Non-pigmented ciliary epithelial cell (primary cell): Measurements from ENCODE around the gene NRXN3.

Experiments
- DNase-seq: peaks from one replicate; pipeline ENCODE4 v3.0.0-alpha.2; 2010; ENCODE audit warnings: low read depth

Gene NRXN3

DNA sequence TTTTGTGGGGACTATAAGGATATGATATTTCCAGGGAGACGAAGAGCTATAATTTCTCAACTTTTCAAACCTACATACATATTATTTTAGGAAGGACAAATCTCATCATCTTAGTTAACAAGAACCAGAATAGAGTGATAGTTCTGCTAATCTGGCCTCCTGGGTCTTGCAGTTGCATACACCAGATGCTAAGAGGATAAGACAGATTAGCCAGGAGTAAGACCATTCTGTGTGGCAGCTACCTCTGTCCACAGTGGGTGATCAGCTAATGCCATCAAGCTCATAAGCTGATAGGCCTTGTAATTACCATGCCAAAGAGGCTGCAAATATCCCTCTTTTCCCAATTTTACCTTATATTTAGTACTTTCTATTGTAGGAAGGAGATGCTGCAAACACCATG is 776.8 kb downstream of the NRXN3 start:
- no peak for DNase-seq

GRCh38 chr14:78947681-78948080 is 777.5 kb downstream of the NRXN3 start:
- no peak for DNase-seq

DNA sequence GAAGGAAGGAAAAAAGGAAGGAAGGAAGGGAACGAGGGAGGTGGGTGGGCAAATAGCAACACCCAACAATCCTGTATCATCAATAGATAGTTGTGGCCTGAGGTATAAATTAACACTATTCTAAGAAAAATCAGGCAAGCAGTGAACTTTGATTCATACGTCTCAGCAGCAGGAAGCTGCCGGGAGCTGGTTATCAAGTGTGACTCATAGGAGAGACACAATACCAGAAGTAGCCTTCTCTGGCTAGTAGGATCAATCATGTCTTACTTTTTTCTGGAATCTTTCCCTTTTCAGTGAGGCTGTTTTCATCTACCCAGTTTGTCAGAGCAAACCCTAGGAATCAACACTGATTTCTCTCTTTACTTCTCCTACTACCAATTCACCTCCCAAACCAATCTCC is 780.5 kb downstream of the NRXN3 start:
- no peak for DNase-seq

- no peak for DNase-seq
These were observed 781.4 kb downstream of the NRXN3 start for GRCh38 chr14:78951602-78952001.

- no peak for DNase-seq
These were observed 789.6 kb downstream of the NRXN3 start for GRCh38 chr14:78959674-78960264.

DNA sequence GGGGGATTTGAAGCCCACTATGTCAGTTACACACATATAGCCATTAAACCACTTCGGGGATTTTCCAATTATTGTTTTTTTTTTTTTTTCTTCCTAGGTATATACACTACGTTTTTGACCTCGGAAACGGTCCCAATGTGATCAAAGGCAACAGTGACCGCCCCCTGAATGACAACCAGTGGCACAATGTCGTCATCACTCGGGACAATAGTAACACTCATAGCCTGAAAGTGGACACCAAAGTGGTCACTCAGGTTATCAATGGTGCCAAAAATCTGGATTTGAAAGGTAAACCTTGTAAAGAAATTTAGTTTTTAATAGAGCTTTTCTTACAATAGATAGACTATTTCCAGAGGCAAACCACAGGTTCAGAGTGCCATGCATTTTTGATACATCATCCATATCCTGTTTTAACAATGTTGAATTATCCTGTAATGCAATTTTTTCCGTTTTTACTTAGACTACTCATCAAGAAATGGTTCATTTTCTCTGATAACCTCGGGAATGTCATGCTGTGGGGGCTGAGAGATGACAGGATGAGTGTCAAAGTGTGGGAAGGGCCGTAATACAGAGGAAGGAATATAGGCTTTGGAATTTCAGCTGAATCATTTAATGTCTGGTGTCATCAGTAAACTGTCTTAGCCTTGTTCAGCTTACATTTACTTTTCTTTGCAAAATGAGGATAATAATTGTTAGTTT is 797.1 kb downstream of the NRXN3 start:
- DNase-seq, result peak; percentile 57

DNA sequence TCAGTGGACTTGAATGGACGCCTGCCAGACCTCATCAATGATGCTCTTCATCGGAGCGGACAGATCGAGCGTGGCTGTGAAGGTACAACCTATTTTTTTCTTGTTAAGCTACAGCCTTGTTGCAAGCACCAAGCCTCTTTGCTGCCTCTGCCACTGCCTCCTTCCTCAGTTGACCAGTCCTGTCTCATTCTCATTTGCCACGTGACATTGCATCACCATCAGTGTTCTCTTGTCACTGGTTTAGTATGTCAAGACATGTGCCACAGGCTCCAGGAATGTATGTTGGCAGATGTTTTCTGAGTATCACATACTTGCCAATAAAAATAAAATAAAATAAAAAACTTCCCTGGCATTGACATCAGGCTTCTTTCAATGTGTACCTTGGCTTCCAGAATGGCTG is 798.1 kb downstream of the NRXN3 start:
- no peak for DNase-seq

DNA sequence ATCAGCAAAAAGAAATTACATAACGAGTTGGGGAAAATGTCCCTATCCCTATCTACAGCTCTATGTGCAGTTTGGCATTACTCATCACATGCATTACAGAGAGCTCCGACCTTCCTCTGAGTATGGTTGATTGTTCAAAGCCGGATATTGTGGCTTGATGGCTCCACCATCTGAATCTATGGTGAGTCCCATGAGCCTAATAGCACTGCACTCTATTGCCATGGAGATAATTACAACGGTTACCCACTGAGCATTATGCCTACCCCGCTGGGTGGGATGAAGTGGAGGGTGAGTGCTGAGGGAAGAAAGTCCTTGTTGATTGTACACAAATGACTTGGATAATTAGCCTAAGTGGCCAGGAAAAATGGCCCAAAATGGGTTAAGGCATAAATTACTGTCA is 800.5 kb downstream of the NRXN3 start:
- no peak for DNase-seq

GRCh38 chr14:78972440-78972839 is 802.3 kb downstream of the NRXN3 start:
- no peak for DNase-seq

DNA sequence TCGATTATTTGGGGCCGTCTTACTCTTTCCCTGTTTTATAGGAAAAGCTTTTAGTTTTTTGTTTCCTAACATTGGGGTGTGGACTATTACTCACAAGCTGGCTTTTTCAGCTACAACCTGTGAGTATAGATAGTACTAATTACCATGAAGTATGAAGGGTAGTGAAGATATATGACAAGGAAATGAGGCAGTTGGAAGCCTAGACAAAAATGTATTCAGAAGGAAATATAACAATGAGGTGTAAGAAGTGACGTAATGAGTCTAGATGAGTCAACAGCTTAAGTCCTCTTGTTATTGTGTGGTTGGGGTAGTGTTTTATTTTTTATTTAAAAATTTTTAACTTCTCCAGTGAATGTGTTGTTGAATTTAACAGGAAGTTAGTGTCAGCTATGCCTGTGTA is 804.5 kb downstream of the NRXN3 start:
- DNase-seq, result no peak

DNA sequence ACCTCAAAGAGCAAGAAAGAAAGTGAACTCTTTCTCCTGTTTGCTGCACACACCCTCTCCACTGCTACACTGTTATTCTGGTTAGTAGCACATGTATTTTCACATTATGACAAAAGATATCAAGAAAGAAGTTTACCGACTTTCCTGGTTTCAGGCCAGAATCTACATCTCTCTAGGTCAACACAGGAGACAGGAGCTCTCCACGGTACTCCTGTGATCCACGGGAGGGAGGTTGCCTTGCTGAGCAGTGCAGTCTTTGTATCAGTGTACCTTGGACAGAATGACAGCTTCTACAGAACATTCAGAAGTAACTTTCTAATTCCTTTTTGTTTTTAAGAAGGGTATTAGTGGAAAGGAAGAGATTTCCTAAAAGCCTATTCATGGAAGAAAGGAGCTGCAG is 805.6 kb downstream of the NRXN3 start:
- DNase-seq, result no peak

DNA sequence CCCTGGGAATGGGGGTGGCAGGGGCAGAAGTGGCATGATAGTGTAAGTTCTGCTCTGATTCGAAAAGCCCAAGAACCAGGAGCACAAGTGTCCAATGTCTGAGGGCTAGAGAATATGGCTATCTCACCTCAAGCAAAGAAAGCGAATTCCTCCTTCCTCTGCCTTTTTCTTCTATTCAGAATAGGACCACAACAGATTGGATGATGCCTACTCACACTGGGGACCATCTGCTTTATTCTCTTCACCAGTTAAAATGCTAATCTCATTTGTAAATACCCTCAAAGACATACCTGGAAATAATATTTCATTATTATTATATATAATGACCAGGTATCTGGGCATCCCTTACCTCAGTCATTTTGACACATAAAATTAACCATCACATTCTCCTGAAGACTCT is 808.7 kb downstream of the NRXN3 start:
- no peak for DNase-seq

GRCh38 chr14:78982551-78982950 is 812.4 kb downstream of the NRXN3 start:
- DNase-seq, result no peak

- no peak for DNase-seq
These were observed 813.0 kb downstream of the NRXN3 start for GRCh38 chr14:78983126-78983525.

DNA sequence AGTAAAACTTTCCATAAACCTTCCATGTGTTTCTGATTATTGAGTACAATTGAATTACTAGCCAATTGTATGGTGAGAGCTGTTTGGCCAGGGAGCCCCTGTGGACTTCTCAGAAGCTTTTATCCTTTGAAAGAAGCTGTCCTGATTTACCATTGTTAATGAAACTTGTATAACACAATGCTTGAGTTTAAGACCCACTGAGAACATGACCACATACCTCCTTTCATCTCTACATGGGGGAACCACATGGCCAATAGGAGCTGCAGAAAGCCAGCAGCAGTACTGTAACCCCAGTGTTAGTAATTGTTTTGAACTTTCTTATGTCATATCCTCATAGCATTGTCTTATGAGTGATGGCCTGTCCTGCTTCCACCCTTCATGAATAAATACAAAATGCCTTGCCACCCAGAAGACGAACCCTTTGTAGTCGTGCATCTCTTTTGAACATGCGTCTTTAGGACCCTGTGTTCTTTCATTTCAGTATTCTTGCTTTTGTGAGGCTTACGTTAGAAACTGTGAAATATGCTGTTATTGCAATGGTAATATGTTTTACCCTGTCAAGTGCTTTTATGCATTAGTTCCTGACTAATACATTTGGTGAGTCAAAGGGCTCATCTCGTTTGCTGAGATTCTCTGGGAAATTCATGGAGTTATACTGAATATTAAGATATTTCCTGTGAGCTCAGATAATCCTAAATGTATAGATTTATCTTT is 815.7 kb downstream of the NRXN3 start:
- no peak for DNase-seq

- no peak for DNase-seq
These were observed 816.8 kb downstream of the NRXN3 start for GRCh38 chr14:78986989-78987388.

DNA sequence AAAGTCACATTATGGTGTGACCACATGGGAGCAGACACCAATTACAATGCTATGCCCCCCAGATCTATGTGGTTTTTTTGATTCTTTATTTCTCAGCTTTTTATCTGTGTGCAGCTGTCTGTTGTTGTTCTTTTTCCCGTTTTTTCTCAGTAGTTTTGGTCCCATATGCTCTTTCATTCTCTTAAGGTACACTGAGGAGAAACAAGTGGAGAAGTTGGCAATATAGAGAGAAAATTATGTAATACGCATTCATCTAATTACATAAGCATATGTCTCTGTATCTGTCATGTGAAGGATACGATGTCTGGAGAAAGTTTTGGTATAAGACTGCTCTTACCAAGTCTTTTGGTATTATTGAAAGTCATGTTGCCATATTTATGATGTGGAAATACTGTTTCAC is 819.0 kb downstream of the NRXN3 start:
- no peak for DNase-seq

DNA sequence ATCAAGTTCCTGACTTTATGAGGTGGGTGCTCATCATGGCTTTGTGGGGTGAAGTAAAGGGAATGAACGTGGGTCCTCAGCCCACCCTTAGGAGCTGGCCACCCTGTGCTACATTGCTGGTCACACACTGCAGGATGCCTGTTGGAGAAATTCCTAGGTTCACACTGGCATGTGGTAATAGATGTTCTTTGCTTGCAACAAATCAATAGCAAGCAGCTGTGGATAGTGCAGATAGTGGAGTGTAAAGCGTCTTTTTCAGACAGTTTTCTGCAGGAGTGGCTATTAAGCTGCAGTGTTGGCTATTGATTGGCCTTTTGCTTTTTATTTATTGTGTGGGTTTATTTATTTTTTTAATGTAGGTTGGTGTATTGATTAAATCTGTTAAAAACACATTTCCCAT is 822.7 kb downstream of the NRXN3 start:
- DNase-seq, result no peak

GRCh38 chr14:78997811-78998210 is 827.6 kb downstream of the NRXN3 start:
- DNase-seq, result no peak

- DNase-seq, result no peak
These were observed 839.1 kb downstream of the NRXN3 start for GRCh38 chr14:79009286-79009685.

- peak; percentile 70 for DNase-seq
These were observed 841.1 kb downstream of the NRXN3 start for GRCh38 chr14:79011091-79011919.

DNA sequence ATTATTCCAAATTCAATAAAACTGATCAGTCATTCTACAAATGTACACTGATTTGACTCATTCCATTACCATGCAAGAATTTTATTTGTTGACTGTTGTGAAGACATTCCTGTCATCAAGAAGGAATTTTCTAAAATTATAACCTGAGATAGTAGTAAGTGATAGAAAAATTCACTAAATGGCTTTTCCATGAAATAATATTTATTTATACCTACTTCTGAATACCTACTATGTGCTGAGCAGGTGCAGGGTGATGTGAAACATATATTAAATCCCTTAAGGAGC is 841.7 kb downstream of the NRXN3 start:
- DNase-seq, result no peak
